Suppressor macrophage treated with lipopolysaccharide for 4 hours (primary cell): Measurements from ENCODE around the gene RRAS2.
A peak's percentile ranks its signal among the peaks of the same experiment; 100 is the strongest.

Source experiments
- DNase-seq: peaks from one replicate; pipeline ENCODE4 v3.0.0-alpha.2; 2020

RRAS2 gene

DNA sequence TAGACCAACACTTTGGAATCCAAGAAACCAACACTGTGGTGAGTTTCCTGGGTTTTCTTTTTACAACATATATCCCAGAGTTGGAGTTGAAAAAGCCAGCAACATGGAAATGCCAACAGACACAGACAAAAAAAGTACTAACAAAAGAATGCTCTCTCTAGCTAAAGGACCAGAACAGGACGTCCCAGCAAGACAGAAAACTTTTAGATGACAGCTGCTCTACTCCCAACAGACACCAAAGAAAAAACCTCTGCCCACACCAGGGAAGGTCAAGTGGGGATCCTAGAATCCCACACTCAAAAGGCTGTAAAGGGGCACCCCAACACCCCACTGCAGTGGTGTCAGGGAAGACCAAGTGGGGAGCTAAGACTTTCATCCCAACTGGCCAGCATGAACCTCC is 23.3 kb downstream of the RRAS2 start:
- no peak for DNase-seq

GRCh38 chr11:14334893-14335292 is 24.1 kb downstream of the RRAS2 start:
- DNase-seq, result no peak

DNA sequence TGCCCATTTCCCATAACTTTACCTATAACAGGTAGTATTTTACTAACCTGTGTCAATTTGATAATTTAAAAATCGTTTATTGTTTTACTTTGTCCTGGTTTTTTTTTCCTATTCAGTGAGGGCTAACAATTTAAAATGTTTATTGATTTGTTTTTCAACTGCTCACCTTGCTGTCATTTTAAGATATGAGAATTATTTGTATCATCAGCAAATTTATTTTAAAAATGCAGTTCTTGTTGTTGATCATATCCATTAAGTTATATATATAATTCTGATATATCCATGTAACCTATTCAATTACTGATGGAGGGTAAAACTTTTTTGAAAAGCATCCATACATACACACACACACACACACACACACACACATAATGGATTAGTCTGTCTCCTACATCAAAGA is 24.8 kb downstream of the RRAS2 start:
- no peak for DNase-seq

- peak; percentile 31 for DNase-seq
These were observed 27.4 kb downstream of the RRAS2 start for GRCh38 chr11:14331476-14332136.

GRCh38 chr11:14330881-14331280 is 28.1 kb downstream of the RRAS2 start:
- no peak for DNase-seq

- DNase-seq, result no peak
These were observed 29.3 kb downstream of the RRAS2 start for GRCh38 chr11:14329702-14330101.

DNA sequence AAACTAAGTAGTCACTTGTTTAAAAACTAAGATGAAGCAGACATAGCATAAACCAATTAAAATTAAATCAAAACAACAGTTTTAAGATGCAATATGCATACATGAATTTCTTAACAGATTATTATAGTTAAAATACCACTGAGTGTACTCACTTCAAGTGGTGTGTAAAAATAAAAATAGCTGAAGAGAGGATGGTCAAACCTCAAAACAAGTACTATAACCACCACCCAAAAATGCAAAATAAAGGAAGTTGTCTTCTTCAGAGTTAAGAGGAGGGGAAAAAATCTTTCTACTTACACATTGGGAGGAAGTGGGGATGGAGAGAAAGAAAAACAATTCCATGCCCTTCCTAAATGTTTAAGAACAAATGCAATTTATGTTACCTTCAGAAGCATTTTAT is 31.9 kb downstream of the RRAS2 start:
- DNase-seq, result no peak

DNA sequence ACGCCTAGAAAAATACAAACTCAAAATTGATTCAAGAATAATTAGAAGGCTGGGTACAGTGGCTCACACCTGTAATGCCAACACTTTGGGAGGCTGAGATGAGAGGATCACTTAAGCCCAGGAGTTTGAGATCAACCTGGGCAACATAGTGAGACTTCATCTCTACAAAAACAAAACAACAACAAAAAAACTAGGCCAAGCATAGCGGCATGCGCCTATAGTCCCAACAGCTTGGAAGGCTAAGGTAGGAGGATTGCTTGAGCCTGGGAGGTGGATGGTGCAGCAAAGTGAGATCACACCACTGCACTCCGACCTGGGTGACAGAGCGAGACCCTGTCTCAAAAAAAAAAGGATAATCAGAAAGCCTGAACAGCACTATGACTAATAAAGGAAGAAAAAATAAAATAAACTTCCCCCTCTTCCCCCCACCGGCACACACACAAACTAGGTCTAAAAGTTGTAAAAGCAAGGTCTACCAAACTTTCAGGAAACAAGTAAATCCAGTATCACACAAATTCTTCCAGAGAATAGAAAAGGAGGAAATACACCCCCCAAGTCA is 35.8 kb downstream of the RRAS2 start:
- no peak for DNase-seq

GRCh38 chr11:14322510-14322909 is 36.5 kb downstream of the RRAS2 start:
- DNase-seq, result no peak

GRCh38 chr11:14320020-14320419 is 39.0 kb downstream of the RRAS2 start:
- DNase-seq, result no peak

DNA sequence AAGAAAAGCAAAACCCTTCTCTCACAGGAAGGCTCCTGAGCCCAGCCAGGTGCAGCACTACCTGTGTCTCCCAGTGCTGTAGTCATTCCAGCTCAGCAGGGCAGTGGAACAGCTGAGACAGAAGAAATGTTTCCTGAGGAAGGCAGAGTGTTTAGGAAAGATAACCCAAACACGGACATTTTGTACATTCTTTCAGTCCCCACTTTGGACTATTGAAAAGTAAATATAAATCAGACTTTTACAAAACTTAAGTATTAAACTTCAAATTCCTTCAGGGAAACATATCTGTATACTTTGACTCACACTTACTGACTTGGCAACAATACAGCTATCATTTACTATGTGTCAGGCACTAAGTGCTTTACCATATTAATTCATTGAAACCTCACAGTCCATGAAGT is 40.4 kb downstream of the RRAS2 start:
- no peak for DNase-seq

- no peak for DNase-seq
These were observed 41.2 kb downstream of the RRAS2 start for GRCh38 chr11:14317659-14318325.

DNA sequence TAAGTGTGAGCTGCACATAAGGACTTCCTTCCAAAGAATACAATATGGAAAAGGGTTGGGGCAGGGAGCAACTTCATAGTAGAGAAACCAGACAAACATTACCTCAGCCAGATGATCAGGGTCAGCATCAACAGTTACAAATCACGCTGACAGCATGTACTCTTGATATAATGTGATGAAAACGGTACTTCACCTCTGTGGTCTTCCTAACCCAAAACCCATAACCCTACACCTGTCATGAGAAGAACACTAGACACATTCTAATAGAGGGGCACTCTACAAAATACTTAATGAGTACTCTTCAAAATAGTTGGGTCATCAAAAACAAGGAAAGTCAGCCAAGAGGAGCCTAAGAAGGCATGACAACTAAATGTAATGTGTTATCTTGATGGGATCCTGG is 43.9 kb downstream of the RRAS2 start:
- DNase-seq, result no peak

DNA sequence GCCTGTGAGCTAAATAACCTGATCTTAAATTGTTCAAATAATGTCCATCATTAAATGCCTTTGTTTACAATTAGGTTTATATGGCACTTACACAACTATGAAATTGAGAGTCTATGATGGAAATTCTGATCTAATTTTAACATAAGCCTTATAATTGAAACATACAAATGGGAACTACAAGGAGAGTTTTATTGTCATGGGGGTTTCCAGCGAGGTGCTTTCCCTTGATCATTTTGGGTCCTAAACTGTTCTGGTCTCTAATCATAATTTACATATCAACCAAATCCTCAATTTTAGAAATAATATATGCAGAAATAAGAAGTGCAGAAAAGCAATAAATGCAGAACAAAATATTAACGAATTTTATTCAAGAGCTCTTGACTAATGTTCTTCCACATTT is 44.9 kb downstream of the RRAS2 start:
- DNase-seq, result peak; percentile 14

- DNase-seq, result no peak
These were observed 46.1 kb downstream of the RRAS2 start for GRCh38 chr11:14312736-14313438.

- DNase-seq, result no peak
These were observed 48.3 kb downstream of the RRAS2 start for GRCh38 chr11:14310679-14311078.

DNA sequence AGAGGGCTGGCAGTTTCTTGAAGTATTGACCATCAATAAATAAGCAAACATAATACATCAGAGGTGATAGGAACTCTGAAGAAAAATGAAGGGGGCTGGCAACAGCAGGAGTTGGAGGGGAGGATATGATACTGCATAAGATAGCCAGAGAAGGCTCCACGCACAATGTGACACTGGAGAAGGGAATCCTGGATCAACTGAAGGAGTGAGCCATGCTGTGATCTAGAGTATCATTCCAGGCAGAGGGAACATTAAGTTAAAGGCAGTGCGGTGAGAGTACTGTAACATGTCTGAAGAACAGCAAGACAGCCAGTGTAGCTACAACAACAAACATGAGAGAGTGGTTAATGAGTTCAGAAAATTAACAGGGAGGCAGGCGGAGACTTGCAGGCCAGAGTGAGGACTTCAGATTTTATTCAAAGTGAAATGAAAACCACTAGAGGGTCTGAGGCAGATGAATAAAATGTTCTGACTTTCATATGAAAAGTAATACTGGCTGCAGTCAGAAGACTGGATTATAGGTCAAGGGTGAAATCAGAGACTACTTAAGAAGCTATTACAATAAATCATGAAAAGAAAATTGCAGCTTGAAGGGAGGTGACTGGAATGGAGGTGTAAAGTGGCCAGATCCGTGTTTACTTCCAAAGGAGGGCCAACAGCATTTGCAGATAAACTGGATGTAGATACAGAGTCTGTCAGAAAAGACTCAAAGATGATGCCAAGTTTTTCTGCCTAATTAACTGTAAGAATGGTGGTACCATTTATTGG is 49.4 kb downstream of the RRAS2 start:
- DNase-seq, result no peak

- no peak for DNase-seq
These were observed 50.0 kb downstream of the RRAS2 start for GRCh38 chr11:14308897-14309387.

DNA sequence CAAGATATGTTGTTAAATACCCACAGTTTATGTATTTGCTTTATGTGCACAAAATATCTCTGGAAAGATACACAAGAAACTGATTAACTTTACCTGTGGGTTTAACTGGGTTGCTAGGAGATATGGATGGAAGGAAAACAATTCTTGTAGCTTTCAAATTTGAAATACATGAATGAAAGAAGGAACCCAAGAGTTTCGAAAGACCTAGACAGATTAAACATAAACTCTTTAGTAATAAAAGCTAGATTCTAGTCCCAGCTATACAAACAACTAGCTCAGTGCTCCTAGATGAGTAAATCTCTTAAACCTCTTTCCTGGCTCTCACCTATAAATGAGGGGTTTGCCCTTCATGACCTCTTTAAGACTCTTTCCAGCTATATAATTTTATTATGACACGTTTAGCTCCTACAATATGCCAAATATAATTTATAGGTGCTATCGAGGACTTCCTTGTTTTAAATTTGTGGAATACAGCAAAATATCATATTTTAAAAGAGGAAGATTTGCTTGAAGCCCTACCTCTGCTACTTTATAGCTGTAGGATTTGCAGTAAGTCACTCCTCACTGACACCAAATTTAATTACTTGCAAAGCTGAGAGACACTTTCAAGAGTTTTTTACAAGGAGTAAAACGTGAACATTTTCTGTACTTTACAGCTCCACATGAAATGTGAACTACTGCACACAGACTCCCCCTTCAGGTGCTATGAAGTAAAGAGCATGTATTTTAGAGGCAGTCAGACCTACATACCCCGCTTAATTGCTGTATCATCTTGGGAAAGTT is 50.7 kb downstream of the RRAS2 start:
- peak; percentile 36 for DNase-seq

DNA sequence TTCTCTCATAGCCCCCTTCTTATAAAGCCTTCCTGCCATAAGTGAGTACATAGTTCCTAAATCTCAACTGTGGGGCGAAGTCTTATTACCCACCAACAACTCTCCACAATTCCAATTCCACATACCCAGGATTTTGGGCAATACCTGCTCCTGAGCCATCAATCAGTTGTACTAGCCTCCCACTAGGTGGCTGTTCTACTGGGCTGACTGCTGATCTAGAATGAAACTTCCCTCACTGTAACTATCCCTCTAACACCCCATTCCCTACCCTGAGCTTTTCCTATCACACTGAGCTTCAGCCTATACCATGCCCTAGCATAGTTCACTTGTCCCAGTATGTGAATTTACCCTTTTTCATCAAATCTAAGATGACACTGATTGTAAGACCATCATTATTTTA is 52.5 kb downstream of the RRAS2 start:
- no peak for DNase-seq

GRCh38 chr11:14305649-14306048 is 53.3 kb downstream of the RRAS2 start:
- no peak for DNase-seq

DNA sequence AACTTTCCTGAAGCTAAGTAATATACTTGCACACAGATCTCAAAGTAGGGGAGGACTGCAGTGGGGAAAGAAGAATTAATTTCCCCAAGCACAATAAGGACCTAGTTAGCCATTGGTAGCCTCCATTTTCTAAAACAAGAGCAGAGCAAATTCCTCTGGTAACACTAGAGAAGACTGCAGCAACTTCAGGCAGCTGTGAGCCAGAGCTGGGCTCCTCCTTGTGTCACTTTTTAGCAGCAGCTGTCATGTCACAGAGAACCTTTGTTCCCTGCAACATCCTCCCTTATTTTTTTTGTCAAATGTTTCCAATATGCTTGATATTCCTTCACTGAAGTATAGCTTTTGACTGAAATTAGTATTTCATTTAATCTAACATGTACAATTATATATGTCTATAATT is 54.4 kb downstream of the RRAS2 start:
- DNase-seq, result no peak
